ENCODE data around the gene GRID1.

GRID1 gene

DNA sequence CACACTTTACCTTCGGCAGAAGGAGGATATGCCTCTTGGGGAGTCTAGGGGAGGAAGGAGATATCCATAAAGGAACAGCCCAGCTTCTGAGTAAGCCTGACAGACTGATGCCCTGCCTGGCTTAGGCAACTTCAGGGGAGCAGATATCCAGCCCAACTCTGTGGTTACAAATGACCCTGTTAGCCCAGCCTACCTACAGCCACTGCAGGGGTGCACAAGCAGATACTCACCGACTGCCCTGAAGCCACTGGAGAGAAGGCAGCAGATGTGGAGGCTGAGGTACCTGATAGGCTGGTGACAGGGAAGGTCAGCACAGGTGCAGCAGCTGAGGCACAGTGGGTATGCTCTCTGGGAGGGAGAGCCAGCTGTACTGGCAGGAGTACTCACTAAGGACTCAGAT is 770.2 kb downstream of the GRID1 start:
- no peak for DNase-seq
- Histone ChIP-seq H3K23ac (ENCODE audit: low read length) (no peak overlapping the region), H3K36me3 (ENCODE audit: control insufficient read depth, insufficient read depth, low read length) (no peaks in the 10 kb centered on the region), H3K27ac (ENCODE audit: low read depth, low read length) (no peak overlapping the region), H3K79me1 (ENCODE audit: low read length) (no peaks in the 10 kb centered on the region), H3K56ac (ENCODE audit: low read length) (no peak overlapping the region), H2AK5ac (ENCODE audit: low read length) (no peak overlapping the region), H4K5ac (ENCODE audit: low read length) (no peak overlapping the region), H2BK120ac (ENCODE audit: low read depth, low read length) (no peak overlapping the region), H3K79me2 (ENCODE audit: control insufficient read depth, insufficient read depth, low read length) (no peaks in the 10 kb centered on the region), H3K4me3 (ENCODE audit: low read length) (no peak overlapping the region), H3K4ac (ENCODE audit: low read depth, low read length) (no peak overlapping the region), H3K27me3 (ENCODE audit: insufficient read depth, low read length, poor library complexity) (no peaks in the 10 kb centered on the region), H3K9ac (ENCODE audit: low read length) (no peak overlapping the region), H3K4me1 (ENCODE audit: control insufficient read depth, low read depth, low read length) (no peaks in the 10 kb centered on the region), H4K8ac (ENCODE audit: low read depth, low read length) (no peak overlapping the region), H3K18ac (ENCODE audit: low read length) (no peak overlapping the region), H2BK15ac (replicated peaks; ENCODE audit: low read depth) (no peak overlapping the region), H3K4me2 (ENCODE audit: low read length) (no peak overlapping the region), H2BK5ac (ENCODE audit: low read length) (no peak overlapping the region)
- no CpG with 5 or more reads among the region's 2 CpGs for WGBS (ENCODE audit: extremely low coverage, insufficient coverage, low lambda C conversion rate)

DNA sequence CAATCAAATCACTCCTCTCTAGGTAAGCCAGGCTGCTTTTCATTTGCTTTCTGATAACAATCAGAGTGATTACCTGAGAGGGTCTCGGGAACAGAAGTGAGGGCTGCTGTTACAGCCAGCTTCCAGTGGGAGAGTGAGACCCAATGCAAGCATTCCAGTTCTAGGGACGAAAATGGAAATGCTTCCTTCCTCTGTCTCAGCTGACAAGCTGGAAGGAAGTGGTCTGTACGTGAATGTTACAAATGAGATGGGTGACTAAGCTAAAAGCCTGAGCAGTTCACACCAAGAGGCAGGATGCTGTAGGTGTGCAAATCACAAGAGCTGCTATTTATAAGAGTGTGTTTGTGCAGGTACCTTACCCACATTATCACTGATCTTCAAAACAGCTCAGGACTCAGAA is 772.4 kb downstream of the GRID1 start:
- H2BK5ac ChIP-seq (ENCODE audit: low read length), result no peak overlapping the region
- H3K4me2 ChIP-seq (ENCODE audit: low read length), result no peak overlapping the region
- DNase-seq, result peak; percentile 62
- H3K4me3 ChIP-seq (ENCODE audit: low read length), result no peak overlapping the region
- H3K4ac ChIP-seq (ENCODE audit: low read depth, low read length), result no peak overlapping the region
- H3K27me3 ChIP-seq (ENCODE audit: insufficient read depth, low read length, poor library complexity), result no peaks in the 10 kb centered on the region
- no peak overlapping the region for H4K8ac ChIP-seq (ENCODE audit: low read depth, low read length)
- H2BK120ac ChIP-seq (ENCODE audit: low read depth, low read length), result no peak overlapping the region
- no peak overlapping the region for H3K9ac ChIP-seq (ENCODE audit: low read length)
- H3K18ac ChIP-seq (ENCODE audit: low read length), result no peak overlapping the region
- no CpG with 5 or more reads among the region's 3 CpGs for WGBS (ENCODE audit: extremely low coverage, insufficient coverage, low lambda C conversion rate)
- no peak overlapping the region for H3K23ac ChIP-seq (ENCODE audit: low read length)
- H3K4me1 ChIP-seq (ENCODE audit: control insufficient read depth, low read depth, low read length), result no peaks in the 10 kb centered on the region
- no peaks in the 10 kb centered on the region for H3K36me3 ChIP-seq (ENCODE audit: control insufficient read depth, insufficient read depth, low read length)
- no peak overlapping the region for H4K5ac ChIP-seq (ENCODE audit: low read length)
- H2BK15ac ChIP-seq (replicated peaks; ENCODE audit: low read depth), result no peak overlapping the region
- no peaks in the 10 kb centered on the region for H3K79me2 ChIP-seq (ENCODE audit: control insufficient read depth, insufficient read depth, low read length)
- no peak overlapping the region for H2AK5ac ChIP-seq (ENCODE audit: low read length)
- H3K79me1 ChIP-seq (ENCODE audit: low read length), result no peaks in the 10 kb centered on the region
- no peak overlapping the region for H3K27ac ChIP-seq (ENCODE audit: low read depth, low read length)
- no peak overlapping the region for H3K56ac ChIP-seq (ENCODE audit: low read length)

DNA sequence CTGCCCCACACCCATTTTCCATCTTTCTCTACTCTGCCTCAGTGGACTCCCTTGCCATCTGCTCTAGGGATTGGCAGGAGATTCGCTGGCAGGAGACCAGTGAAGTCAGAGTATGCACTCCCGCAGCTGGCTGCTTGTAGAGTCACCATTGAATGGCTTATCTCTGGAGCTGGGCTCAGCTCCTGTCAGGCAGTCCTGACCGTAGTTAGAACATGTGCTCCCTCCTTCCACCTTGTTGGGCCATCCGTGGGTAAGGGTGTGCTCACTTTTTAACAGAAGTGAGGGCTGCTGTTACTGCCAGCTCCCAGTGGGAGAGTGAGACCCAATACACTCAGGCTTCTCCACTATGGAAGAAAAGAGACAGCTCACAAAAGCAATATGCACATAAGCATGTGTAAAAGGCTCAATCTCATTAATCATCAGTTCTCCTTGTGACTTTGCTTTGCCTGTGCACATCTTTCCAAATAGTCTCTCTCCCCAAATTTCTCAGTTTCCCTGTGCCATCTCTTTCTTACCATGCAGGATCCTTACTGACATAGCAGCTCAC is 773.3 kb downstream of the GRID1 start:
- no peak overlapping the region for H2BK15ac ChIP-seq (replicated peaks; ENCODE audit: low read depth)
- DNase-seq, result no peak
- no peak overlapping the region for H3K4me2 ChIP-seq (ENCODE audit: low read length)
- no peak overlapping the region for H2BK5ac ChIP-seq (ENCODE audit: low read length)
- no peak overlapping the region for H3K4ac ChIP-seq (ENCODE audit: low read depth, low read length)
- no peak overlapping the region for H3K27ac ChIP-seq (ENCODE audit: low read depth, low read length)
- H2BK120ac ChIP-seq (ENCODE audit: low read depth, low read length), result no peak overlapping the region
- no peaks in the 10 kb centered on the region for H3K79me1 ChIP-seq (ENCODE audit: low read length)
- no CpG with 5 or more reads among the region's 4 CpGs for WGBS (ENCODE audit: extremely low coverage, insufficient coverage, low lambda C conversion rate)
- no peak overlapping the region for H3K23ac ChIP-seq (ENCODE audit: low read length)
- H3K4me1 ChIP-seq (ENCODE audit: control insufficient read depth, low read depth, low read length), result no peaks in the 10 kb centered on the region
- no peaks in the 10 kb centered on the region for H3K79me2 ChIP-seq (ENCODE audit: control insufficient read depth, insufficient read depth, low read length)
- no peak overlapping the region for H2AK5ac ChIP-seq (ENCODE audit: low read length)
- H3K36me3 ChIP-seq (ENCODE audit: control insufficient read depth, insufficient read depth, low read length), result no peaks in the 10 kb centered on the region
- no peak overlapping the region for H4K8ac ChIP-seq (ENCODE audit: low read depth, low read length)
- H3K4me3 ChIP-seq (ENCODE audit: low read length), result no peak overlapping the region
- no peaks in the 10 kb centered on the region for H3K27me3 ChIP-seq (ENCODE audit: insufficient read depth, low read length, poor library complexity)
- H3K9ac ChIP-seq (ENCODE audit: low read length), result no peak overlapping the region
- no peak overlapping the region for H3K56ac ChIP-seq (ENCODE audit: low read length)
- no peak overlapping the region for H4K5ac ChIP-seq (ENCODE audit: low read length)
- no peak overlapping the region for H3K18ac ChIP-seq (ENCODE audit: low read length)

DNA sequence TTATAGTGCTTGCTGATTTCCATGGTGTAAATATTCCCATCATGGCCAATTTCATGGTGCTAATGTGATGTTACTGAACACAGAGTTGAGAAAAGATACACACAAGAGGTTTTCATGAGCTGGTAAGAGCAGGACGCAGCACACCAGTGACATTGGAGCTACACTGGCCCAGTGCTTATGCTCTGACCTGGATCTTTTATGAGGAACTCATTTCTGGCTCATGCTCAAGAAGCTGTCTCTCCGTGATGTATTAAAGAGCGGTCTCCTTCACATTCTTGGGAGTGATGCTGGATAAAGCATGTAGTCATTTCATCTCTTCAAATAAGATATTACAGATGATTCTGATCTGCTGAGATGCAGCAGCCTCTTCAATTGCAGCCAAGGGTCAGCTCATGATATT is 785.2 kb downstream of the GRID1 start:
- no peak overlapping the region for H2AK5ac ChIP-seq (ENCODE audit: low read length)
- H3K4me1 ChIP-seq (ENCODE audit: control insufficient read depth, low read depth, low read length), result no peaks in the 10 kb centered on the region
- no peak overlapping the region for H3K9ac ChIP-seq (ENCODE audit: low read length)
- H4K5ac ChIP-seq (ENCODE audit: low read length), result no peak overlapping the region
- no peak overlapping the region for H3K23ac ChIP-seq (ENCODE audit: low read length)
- H3K27me3 ChIP-seq (ENCODE audit: insufficient read depth, low read length, poor library complexity), result no peaks in the 10 kb centered on the region
- H3K4me2 ChIP-seq (ENCODE audit: low read length), result no peak overlapping the region
- H4K8ac ChIP-seq (ENCODE audit: low read depth, low read length), result no peak overlapping the region
- no peaks in the 10 kb centered on the region for H3K79me2 ChIP-seq (ENCODE audit: control insufficient read depth, insufficient read depth, low read length)
- no peak overlapping the region for H2BK5ac ChIP-seq (ENCODE audit: low read length)
- H2BK120ac ChIP-seq (ENCODE audit: low read depth, low read length), result no peak overlapping the region
- H3K4ac ChIP-seq (ENCODE audit: low read depth, low read length), result no peak overlapping the region
- WGBS (ENCODE audit: extremely low coverage, insufficient coverage, low lambda C conversion rate), result no CpG with 5 or more reads among the region's 3 CpGs
- no peak overlapping the region for H3K27ac ChIP-seq (ENCODE audit: low read depth, low read length)
- H3K36me3 ChIP-seq (ENCODE audit: control insufficient read depth, insufficient read depth, low read length), result no peaks in the 10 kb centered on the region
- H3K56ac ChIP-seq (ENCODE audit: low read length), result no peak overlapping the region
- no peak overlapping the region for H3K18ac ChIP-seq (ENCODE audit: low read length)
- no peaks in the 10 kb centered on the region for H3K79me1 ChIP-seq (ENCODE audit: low read length)
- H2BK15ac ChIP-seq (replicated peaks; ENCODE audit: low read depth), result no peak overlapping the region
- no peak for DNase-seq
- no peak overlapping the region for H3K4me3 ChIP-seq (ENCODE audit: low read length)

DNA sequence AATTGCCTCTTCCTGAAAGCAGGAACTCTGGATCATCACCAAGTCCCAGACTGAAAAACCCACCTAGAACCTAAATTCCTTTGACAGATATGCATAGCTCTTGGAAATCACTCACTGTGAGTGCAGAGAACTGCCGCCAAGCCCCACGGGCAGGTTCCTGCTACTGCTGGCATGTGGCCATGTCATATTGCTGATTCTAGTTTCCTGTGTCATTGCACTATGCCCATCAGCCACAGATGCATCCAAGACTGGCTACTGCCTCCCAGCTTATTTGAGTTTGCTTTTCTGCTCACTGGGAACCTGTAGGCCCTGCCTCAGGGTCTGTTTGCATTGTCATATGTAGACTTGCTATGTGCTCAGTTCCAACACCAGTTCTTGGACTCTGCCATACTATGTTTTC is 786.0 kb downstream of the GRID1 start:
- no peak overlapping the region for H2BK5ac ChIP-seq (ENCODE audit: low read length)
- H2BK120ac ChIP-seq (ENCODE audit: low read depth, low read length), result no peak overlapping the region
- H3K79me1 ChIP-seq (ENCODE audit: low read length), result no peaks in the 10 kb centered on the region
- no peak overlapping the region for H2AK5ac ChIP-seq (ENCODE audit: low read length)
- H3K27me3 ChIP-seq (ENCODE audit: insufficient read depth, low read length, poor library complexity), result no peaks in the 10 kb centered on the region
- H3K18ac ChIP-seq (ENCODE audit: low read length), result no peak overlapping the region
- no peaks in the 10 kb centered on the region for H3K4me1 ChIP-seq (ENCODE audit: control insufficient read depth, low read depth, low read length)
- no peak overlapping the region for H3K4me3 ChIP-seq (ENCODE audit: low read length)
- H3K79me2 ChIP-seq (ENCODE audit: control insufficient read depth, insufficient read depth, low read length), result no peaks in the 10 kb centered on the region
- no peak overlapping the region for H4K5ac ChIP-seq (ENCODE audit: low read length)
- no peak overlapping the region for H2BK15ac ChIP-seq (replicated peaks; ENCODE audit: low read depth)
- WGBS (ENCODE audit: extremely low coverage, insufficient coverage, low lambda C conversion rate), result no CpG with 5 or more reads among the region's 2 CpGs
- H3K27ac ChIP-seq (ENCODE audit: low read depth, low read length), result no peak overlapping the region
- no peak overlapping the region for H3K9ac ChIP-seq (ENCODE audit: low read length)
- H4K8ac ChIP-seq (ENCODE audit: low read depth, low read length), result no peak overlapping the region
- no peak overlapping the region for H3K4ac ChIP-seq (ENCODE audit: low read depth, low read length)
- no peak overlapping the region for H3K56ac ChIP-seq (ENCODE audit: low read length)
- no peak overlapping the region for H3K23ac ChIP-seq (ENCODE audit: low read length)
- no peak overlapping the region for H3K4me2 ChIP-seq (ENCODE audit: low read length)
- no peak for DNase-seq
- H3K36me3 ChIP-seq (ENCODE audit: control insufficient read depth, insufficient read depth, low read length), result no peaks in the 10 kb centered on the region

DNA sequence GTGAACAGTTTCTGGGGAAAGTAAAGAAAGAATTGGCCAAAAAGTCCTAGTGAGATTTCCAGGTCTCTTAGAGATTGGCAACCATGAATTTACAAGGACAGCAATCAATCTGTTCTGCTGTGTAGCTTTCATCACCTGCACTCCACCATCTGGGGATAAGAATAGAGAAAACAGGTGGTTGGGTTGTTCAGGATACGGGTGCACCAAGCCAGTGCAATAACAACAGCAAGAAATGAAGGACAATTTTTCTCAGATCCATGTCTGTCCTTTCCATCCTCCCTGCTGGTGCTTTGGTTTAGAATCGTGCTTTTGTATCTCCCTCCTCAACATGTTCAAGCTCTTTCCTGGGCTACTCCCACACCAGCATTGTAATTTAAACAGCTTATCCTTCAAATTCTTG is 787.7 kb downstream of the GRID1 start:
- H3K4me3 ChIP-seq (ENCODE audit: low read length), result no peak overlapping the region
- no peak overlapping the region for H3K4ac ChIP-seq (ENCODE audit: low read depth, low read length)
- no CpG with 5 or more reads among the region's 2 CpGs for WGBS (ENCODE audit: extremely low coverage, insufficient coverage, low lambda C conversion rate)
- no peak overlapping the region for H4K5ac ChIP-seq (ENCODE audit: low read length)
- H3K4me2 ChIP-seq (ENCODE audit: low read length), result no peak overlapping the region
- H3K27me3 ChIP-seq (ENCODE audit: insufficient read depth, low read length, poor library complexity), result no peaks in the 10 kb centered on the region
- H3K9ac ChIP-seq (ENCODE audit: low read length), result no peak overlapping the region
- no peaks in the 10 kb centered on the region for H3K4me1 ChIP-seq (ENCODE audit: control insufficient read depth, low read depth, low read length)
- no peaks in the 10 kb centered on the region for H3K79me2 ChIP-seq (ENCODE audit: control insufficient read depth, insufficient read depth, low read length)
- H3K27ac ChIP-seq (ENCODE audit: low read depth, low read length), result no peak overlapping the region
- H3K18ac ChIP-seq (ENCODE audit: low read length), result no peak overlapping the region
- H3K56ac ChIP-seq (ENCODE audit: low read length), result no peak overlapping the region
- H2BK120ac ChIP-seq (ENCODE audit: low read depth, low read length), result no peak overlapping the region
- no peak overlapping the region for H2BK5ac ChIP-seq (ENCODE audit: low read length)
- no peak overlapping the region for H4K8ac ChIP-seq (ENCODE audit: low read depth, low read length)
- no peaks in the 10 kb centered on the region for H3K79me1 ChIP-seq (ENCODE audit: low read length)
- H3K23ac ChIP-seq (ENCODE audit: low read length), result no peak overlapping the region
- DNase-seq, result no peak
- no peak overlapping the region for H2AK5ac ChIP-seq (ENCODE audit: low read length)
- no peak overlapping the region for H2BK15ac ChIP-seq (replicated peaks; ENCODE audit: low read depth)
- H3K36me3 ChIP-seq (ENCODE audit: control insufficient read depth, insufficient read depth, low read length), result no peaks in the 10 kb centered on the region
